ENCODE results near the gene GKN1.

DNA sequence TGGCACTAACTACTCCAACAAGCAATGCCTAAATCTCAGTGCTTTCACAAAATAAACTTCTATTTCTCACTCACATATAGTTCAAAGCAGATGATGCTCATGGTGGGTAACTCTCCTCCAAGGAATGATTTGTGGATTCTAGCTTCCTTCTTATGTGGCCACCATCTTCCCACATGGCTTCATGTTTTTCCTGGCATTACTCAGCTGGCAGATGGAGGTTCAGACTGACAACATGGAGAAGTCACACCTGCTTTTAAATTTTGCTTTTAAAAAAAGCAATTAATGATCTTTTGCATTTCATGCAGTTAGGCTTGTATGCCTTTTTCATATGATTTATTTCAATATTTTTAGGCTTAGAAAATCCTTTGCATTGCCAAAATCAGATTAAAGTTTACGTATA lies 15.4 kb upstream of the GKN1 start:
- TF ChIP-seq CTCF (IDR thresholded peaks at IDR 0.05) (no peak), POLR2AphosphoS5 (IDR thresholded peaks at IDR 0.05) (no peak), POLR2A (IDR thresholded peaks at IDR 0.05) (no peak), EP300 (IDR thresholded peaks at IDR 0.05) (no peak)

All from gastroesophageal sphincter (tissue), 3 donors.